IPS DF 6.9 (cell line): ENCODE measurements around the gene CNOT4.

Experiments used
- DNase-seq: peaks from one replicate; pipeline ENCODE4 v3.0.0-alpha.2; 2013; ENCODE audit warnings: low read depth, low spot score
- H3K27ac ChIP-seq: one replicate; pipeline ENCODE4 v1.5.1; 2013; ENCODE audit warnings: low read length, control low read depth
- H3K27me3 ChIP-seq: 2 replicates; pipeline ENCODE4 v1.6.1; 2013; ENCODE audit warnings: mild to moderate bottlenecking, low read length; ENCODE audit not compliant: control insufficient read depth, insufficient read depth
- H3K36me3 ChIP-seq: 2 replicates; pipeline ENCODE4 v1.6.1; 2013; ENCODE audit warnings: low read length; ENCODE audit not compliant: control insufficient read depth, insufficient read depth
- H3K4me1 ChIP-seq: 2 replicates; pipeline ENCODE4 v1.6.1; 2013; ENCODE audit warnings: low read length; ENCODE audit not compliant: control insufficient read depth, insufficient read depth
- H3K4me3 ChIP-seq: 2 replicates; pipeline ENCODE4 v1.5.1; 2013; ENCODE audit warnings: mild to moderate bottlenecking, low read length
- H3K9me3 ChIP-seq: 2 replicates; pipeline ENCODE4 v1.6.1; 2013; ENCODE audit warnings: low read length, inconsistent platforms; ENCODE audit not compliant: control insufficient read depth, insufficient read depth
- WGBS: extraction: QIAGEN DNeasy Blood & Tissue Kit; methylation state at CpG from one replicate; pipeline ENCODE4 v1.1.7; 2013; ENCODE audit warnings: mixed read lengths, missing lambda C conversion rate; ENCODE audit not compliant: insufficient read length, insufficient coverage; 5-methylcytosine and 5-hydroxymethylcytosine counted together

The CNOT4 gene

GRCh38 chr7:135428879-135429278, 81.0 kb downstream of the CNOT4 start:
- no CpG with 5 or more reads among the region's 1 CpG for WGBS
- no peaks in the 10 kb centered on the region for H3K9me3 ChIP-seq
- H3K27me3 ChIP-seq, result no peaks in the 10 kb centered on the region
- no peaks in the 10 kb centered on the region for H3K4me1 ChIP-seq
- no peak for DNase-seq
- H3K36me3 ChIP-seq, result no peaks in the 10 kb centered on the region
- H3K27ac ChIP-seq, result no peak overlapping the region
- H3K4me3 ChIP-seq, result no peak overlapping the region

GRCh38 chr7:135428011-135428410, 81.9 kb downstream of the CNOT4 start:
- peak; percentile 7 for DNase-seq
- Histone ChIP-seq H3K27me3 (no peaks in the 10 kb centered on the region), H3K9me3 (no peaks in the 10 kb centered on the region), H3K4me1 (no peaks in the 10 kb centered on the region), H3K27ac (no peak overlapping the region), H3K36me3 (no peaks in the 10 kb centered on the region), H3K4me3 (no peak overlapping the region)

- Histone ChIP-seq H3K36me3 (no peaks in the 10 kb centered on the region), H3K27ac (no peak overlapping the region), H3K27me3 (no peaks in the 10 kb centered on the region), H3K4me1 (no peaks in the 10 kb centered on the region), H3K9me3 (no peaks in the 10 kb centered on the region), H3K4me3 (no peak overlapping the region)
- DNase-seq, result no peak
These were observed 82.7 kb downstream of the CNOT4 start for GRCh38 chr7:135427166-135427565.

- Histone ChIP-seq H3K27me3 (no peaks in the 10 kb centered on the region), H3K4me3 (no peak overlapping the region), H3K27ac (no peak overlapping the region), H3K9me3 (no peaks in the 10 kb centered on the region), H3K4me1 (no peaks in the 10 kb centered on the region), H3K36me3 (no peaks in the 10 kb centered on the region)
- no CpG with 5 or more reads among the region's 2 CpGs for whole genome bisulfite sequencing
- no peak for DNase-seq
These were observed 84.9 kb downstream of the CNOT4 start for GRCh38 chr7:135425036-135425435.

- Histone ChIP-seq H3K27me3 (no peaks in the 10 kb centered on the region), H3K9me3 (no peaks in the 10 kb centered on the region), H3K27ac (no peak overlapping the region), H3K4me1 (no peaks in the 10 kb centered on the region), H3K4me3 (no peak overlapping the region), H3K36me3 (no peaks in the 10 kb centered on the region)
- no CpG with 5 or more reads among the region's 4 CpGs for WGBS
- DNase-seq, result no peak
These were observed 89.1 kb downstream of the CNOT4 start for GRCh38 chr7:135420786-135421185.

- Histone ChIP-seq H3K27ac (no peak overlapping the region), H3K36me3 (no peaks in the 10 kb centered on the region), H3K4me1 (no peaks in the 10 kb centered on the region), H3K9me3 (no peaks in the 10 kb centered on the region), H3K27me3 (no peaks in the 10 kb centered on the region), H3K4me3 (no peak overlapping the region)
- no CpG with 5 or more reads among the region's 3 CpGs for WGBS
- DNase-seq, result no peak
These were observed 93.5 kb downstream of the CNOT4 start for GRCh38 chr7:135416431-135416830.

- no peaks in the 10 kb centered on the region for H3K36me3 ChIP-seq
- no peaks in the 10 kb centered on the region for H3K4me1 ChIP-seq
- WGBS, result 100% methylated on average over 1 of the region's 2 CpGs
- H3K27me3 ChIP-seq, result no peaks in the 10 kb centered on the region
- H3K27ac ChIP-seq, result no peak overlapping the region
- peak; percentile 58 for DNase-seq
- H3K9me3 ChIP-seq, result no peaks in the 10 kb centered on the region
- no peak overlapping the region for H3K4me3 ChIP-seq
These were observed 95.0 kb downstream of the CNOT4 start for GRCh38 chr7:135414850-135415439.

GRCh38 chr7:135414208-135414607, 95.7 kb downstream of the CNOT4 start:
- H3K4me1 ChIP-seq, result no peaks in the 10 kb centered on the region
- H3K27ac ChIP-seq, result no peak overlapping the region
- H3K36me3 ChIP-seq, result no peaks in the 10 kb centered on the region
- no peaks in the 10 kb centered on the region for H3K9me3 ChIP-seq
- WGBS, result no CpG with 5 or more reads among the region's 3 CpGs
- no peaks in the 10 kb centered on the region for H3K27me3 ChIP-seq
- DNase-seq, result no peak
- no peak overlapping the region for H3K4me3 ChIP-seq

- Histone ChIP-seq H3K27me3 (no peaks in the 10 kb centered on the region), H3K9me3 (no peaks in the 10 kb centered on the region), H3K27ac (no peak overlapping the region), H3K4me1 (no peaks in the 10 kb centered on the region), H3K4me3 (no peak overlapping the region), H3K36me3 (no peaks in the 10 kb centered on the region)
- no peak for DNase-seq
These were observed 98.8 kb downstream of the CNOT4 start for GRCh38 chr7:135411098-135411497.

- no peaks in the 10 kb centered on the region for H3K27me3 ChIP-seq
- no CpG with 5 or more reads among the region's 3 CpGs for WGBS
- H3K27ac ChIP-seq, result no peak overlapping the region
These were observed 99.4 kb downstream of the CNOT4 start for GRCh38 chr7:135410543-135410942.

GRCh38 chr7:135409845-135410542, 99.9 kb downstream of the CNOT4 start:
- DNase-seq, result no peak
- no CpG with 5 or more reads among the region's 2 CpGs for WGBS
- no peak overlapping the region for H3K4me3 ChIP-seq

More at GRCh38 chr7:135410543-135410942, 99.4 kb downstream of the CNOT4 start:
- no peak for DNase-seq
- no peaks in the 10 kb centered on the region for H3K4me1 ChIP-seq
- H3K4me3 ChIP-seq, result no peak overlapping the region
- no peaks in the 10 kb centered on the region for H3K36me3 ChIP-seq
- no peaks in the 10 kb centered on the region for H3K9me3 ChIP-seq

More at GRCh38 chr7:135409845-135410542, 99.9 kb downstream of the CNOT4 start:
- Histone ChIP-seq H3K36me3 (no peaks in the 10 kb centered on the region), H3K9me3 (no peaks in the 10 kb centered on the region), H3K4me1 (no peaks in the 10 kb centered on the region), H3K27me3 (no peaks in the 10 kb centered on the region), H3K27ac (no peak overlapping the region)
